NCI-H345 treated with DMSO at 0.1 percent for 48 hours (cell line): ENCODE results near the gene ZNF705A.
"Not testable (repeated sequence)": the region's sequence is repeated elsewhere in the genome, so short reads cannot be mapped to it uniquely, and the experiment has no call there.

Experiments
- DNase-seq: peaks from one replicate; lab custom pipeline; 2025; ENCODE audit not compliant: unreplicated experiment; lab: John Stamatoyannopoulos, UW

The ZNF705A gene

GRCh38 chr12:8156845-8157244 is at the start of gene ZNF705A:
ZNF705A (plus strand) TSS chr12:8157015; CDS start chr12:8172626, 15,611 bp downstream.
- DNase-seq = no peak

GRCh38 chr12:8108808-8109398 is 47.9 kb upstream of the ZNF705A start:
- DNase-seq = peak; percentile 57

GRCh38 chr12:8113117-8113516 is 43.7 kb upstream of the ZNF705A start:
- DNase-seq = not testable (repeated sequence)

DNA sequence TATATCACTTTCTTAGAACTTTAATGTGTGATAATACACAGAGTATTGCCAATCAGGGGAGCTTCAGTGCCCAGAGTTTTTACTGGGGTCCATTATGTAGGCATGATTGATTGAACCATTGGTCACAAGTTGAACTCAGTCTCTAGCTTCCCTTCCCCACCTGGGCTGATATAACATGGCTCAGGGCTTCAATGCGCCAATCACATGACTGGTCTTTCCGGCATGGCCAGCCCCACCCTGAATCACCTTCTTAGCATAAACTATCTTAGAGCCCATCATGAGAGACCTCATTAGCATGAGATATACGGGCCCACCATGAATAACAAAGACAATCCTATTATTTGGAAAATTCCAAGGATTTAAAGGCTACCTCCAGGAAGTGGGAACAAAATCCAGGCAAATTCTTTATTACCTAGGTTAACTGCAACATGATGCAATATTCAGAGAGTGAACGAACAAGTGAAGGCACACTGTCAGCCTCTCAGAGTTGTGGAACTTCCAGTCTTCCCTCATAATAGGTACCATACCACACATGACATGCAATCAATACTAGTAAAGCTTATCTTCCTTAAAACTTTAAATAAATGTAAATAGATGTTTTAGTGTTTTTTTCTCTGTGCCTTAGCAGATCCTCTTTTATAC is 36.6 kb upstream of the ZNF705A start:
- no peak for DNase-seq

DNA sequence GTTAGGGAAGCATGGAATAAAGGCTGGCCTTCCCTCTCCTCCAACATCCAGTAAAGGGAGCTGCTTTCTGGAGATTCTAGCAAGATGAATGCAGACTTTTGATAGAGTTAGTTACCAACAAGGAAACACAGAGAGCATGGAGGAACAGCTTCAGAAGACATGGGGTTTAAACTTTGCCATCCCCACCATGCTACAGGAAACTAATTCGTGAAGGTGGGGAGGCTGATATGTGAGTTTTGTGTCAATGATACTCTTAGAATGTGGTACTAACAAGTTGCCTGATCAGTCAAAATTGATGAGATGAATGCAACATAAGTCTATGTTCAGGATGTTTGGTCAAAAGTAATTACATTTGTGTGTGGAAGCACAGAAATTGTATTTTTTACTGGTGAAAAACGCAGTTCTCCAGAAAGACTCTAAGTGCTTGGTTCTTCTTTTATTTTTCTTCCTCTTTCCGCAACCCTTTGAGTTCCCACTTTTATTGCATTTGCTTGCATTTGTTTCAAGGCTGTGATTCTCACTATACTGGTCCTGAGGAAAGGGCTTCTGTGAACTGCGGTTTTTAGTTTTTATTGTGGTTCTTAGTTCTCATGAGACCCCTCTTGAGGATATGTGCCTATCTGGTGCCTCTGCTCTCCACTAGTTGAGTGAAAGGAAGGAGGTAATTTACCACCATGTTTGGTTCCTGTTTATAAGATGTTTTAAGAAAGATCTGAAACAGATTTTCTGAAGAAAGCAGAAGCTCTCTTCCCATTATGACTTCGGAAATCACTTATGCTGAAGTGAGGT is 33.5 kb upstream of the ZNF705A start, which contains the start of gene CLEC4A:
Gene CLEC4A (plus strand): TSS at position 494 of the 789 bp plus-strand sequence. CDS start 262 bp downstream, at position 756.
- DNase-seq = no peak

- no peak for DNase-seq
Measured at GRCh38 chr12:8127138-8127537, 29.7 kb upstream of the ZNF705A start.

DNA sequence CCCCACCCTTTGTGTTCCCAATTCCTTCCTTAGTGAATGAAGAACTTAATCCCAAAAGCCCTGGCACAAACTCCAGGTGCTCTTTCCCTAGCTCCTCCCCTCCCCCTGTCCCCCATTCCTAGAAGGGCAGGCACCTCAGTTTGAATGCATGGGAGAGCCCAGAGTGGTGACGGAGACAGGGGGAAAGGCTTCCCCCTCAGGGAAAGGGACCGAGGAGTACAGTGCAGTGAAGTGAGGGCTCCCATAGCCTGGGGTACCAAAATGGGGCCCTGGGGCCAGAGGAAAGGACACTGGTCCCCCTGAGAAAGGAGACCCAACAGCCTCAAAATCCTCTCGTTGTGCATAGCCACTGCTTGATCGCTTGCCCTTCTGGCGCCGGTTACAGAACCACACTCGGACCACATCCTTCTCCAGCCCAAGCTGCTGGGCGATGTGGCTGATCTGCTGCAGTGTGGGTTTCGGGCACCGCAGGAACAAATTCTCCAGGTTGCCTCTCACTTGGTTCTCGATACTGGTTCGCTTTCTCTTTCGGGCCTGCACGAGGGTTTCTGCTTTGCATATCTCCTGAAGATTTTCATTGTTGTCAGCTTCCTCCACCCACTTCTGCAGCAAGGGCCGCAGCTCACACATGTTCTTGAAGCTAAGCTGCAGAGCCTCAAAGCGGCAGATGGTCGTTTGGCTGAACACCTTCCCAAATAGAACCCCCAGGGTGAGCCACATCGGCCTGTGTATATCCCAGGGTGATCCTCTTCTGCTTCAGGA is 23.0 kb upstream of the ZNF705A start:
- not testable (repeated sequence) for DNase-seq

DNA sequence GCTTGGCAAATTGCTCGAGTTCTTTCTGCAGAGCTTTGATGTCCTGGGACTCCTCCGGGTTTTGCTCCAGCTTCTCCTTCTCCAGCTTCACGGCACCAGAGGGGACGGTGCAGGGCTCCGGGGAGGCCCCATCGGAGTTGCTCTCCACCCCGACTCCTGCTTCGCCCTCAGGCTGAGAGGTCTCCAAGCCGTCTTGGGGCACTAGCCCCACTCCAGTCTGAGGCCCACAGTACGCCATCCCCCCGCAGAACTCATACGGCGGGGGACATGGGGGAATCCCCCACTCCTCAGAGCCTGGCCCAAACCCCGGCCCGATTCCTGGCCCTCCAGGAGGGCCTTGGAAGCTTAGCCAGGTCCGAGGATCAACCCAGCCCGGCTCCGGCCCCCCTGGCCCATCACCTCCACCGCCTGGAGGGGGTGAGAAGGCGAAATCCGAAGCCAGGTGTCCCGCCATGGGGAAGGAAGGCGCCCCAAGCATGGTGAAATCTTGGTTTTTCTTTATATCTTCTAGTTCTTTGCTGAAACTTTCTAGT is 22.4 kb upstream of the ZNF705A start:
- DNase-seq = not testable (repeated sequence)

- DNase-seq = not testable (repeated sequence)
Measured at GRCh38 chr12:8141647-8142046, 15.2 kb upstream of the ZNF705A start.

- DNase-seq = no peak
Measured at GRCh38 chr12:8143261-8143660, 13.6 kb upstream of the ZNF705A start.

DNA sequence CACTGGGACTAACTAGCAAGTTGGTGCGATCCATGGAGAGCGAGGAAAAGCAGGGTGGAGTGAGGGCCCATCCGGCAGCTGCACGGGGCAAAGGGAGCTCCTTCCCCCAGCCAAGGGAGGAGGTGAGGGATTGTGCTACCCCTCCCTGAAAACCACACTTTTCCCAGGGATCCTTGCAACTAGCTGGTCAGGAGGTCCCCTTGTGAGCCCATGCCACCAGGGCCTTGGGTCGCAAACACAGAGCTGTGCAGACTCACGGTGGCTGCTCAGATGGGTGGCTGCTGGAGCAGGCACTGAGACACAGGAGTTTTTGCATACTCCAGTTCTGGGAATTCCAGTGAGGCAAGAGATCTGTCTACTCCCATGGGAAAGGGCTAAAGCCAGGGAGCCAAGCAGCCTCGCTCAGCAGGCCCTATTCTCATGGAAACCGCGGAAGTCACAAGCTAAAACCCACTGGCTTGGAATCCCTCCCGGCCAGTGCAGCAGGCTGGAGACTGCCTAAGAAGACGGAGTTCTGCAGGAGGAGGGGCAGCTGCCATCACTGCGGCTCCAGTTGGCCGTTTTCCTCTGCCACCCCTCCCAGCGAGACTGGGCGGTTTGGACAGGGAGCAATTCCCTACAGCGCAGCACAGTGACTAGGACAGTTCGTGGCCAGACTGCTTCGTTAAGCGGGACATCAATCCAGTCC is 10.9 kb upstream of the ZNF705A start:
- DNase-seq = no peak

DNA sequence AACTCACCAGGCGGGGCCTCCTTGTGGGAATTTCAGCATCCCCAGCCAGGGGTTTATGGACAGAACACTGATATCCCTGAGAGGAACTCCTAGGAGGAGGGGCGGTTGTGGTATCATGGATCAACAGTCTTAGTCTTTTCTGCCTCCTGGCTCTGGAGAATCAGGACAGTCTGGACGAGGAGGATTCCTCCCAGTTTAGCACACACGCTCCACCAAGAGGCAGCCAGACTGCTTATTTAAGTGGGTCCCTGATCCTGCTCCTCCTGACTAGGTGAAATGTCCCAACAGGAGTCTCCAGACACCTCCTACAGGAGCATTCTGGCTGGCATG is 10.4 kb upstream of the ZNF705A start:
- no peak for DNase-seq

DNA sequence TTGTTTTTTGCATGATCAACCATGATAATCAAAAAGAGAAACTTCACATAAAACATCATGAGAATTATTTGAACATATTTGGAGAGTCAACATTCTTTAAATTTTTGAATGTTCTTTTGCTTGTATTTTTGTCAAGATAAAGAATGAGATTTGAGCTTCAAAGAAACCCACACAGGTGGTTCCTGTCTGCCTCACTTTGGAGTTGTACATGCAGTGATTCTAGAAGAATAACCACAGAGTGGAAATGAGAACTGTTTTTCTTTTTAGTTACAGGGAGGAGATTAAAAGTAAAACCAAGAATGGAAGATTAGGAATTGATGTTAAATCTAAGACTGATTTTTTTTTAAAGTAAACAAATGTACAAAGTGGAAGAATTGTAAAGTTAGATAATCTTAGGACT is 2.3 kb upstream of the ZNF705A start:
- no peak for DNase-seq

- no peak for DNase-seq
Measured at GRCh38 chr12:8156416-8156815, 399 bp upstream of the ZNF705A start.

DNA sequence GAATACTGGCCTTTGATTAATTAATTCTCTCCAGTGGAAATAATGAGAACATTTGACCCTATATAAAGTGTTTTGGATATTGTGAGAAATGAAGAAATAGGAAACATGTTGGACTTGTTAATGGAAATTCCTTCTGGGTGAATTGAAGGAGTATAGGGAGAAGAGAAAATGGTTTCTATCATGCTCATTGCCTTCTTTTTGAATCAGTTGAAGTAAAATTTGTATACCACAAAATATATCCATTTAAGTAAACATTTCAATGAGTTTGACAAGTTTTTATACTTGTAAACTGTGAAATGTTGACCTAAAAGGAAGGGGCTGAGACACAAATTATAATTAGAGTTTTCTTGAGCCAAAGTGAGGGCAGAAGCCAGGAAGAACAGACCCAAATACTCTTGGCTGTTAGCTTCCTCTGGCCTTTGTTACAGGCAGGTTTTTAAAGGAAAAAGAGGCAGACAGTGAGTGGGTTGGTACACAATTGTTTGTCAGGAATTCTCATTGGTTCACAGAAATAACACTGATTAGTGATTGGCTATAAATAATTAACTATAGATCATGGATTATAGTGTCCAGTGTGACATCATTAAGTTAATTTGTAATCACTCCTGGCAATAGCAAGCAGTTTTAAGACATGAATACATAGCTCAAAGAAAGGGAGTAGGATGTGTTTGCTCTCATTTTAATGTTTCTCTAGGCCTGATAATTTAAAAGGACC is 826 bp downstream of the ZNF705A start:
- no peak for DNase-seq

- not testable (repeated sequence) for DNase-seq
Measured at GRCh38 chr12:8172911-8173310, 16.1 kb downstream of the ZNF705A start.

- DNase-seq = peak; percentile 23
Measured at GRCh38 chr12:8179989-8180585, 23.3 kb downstream of the ZNF705A start.

GRCh38 chr12:8181271-8181670 is 24.5 kb downstream of the ZNF705A start:
- DNase-seq = not testable (repeated sequence)

DNA sequence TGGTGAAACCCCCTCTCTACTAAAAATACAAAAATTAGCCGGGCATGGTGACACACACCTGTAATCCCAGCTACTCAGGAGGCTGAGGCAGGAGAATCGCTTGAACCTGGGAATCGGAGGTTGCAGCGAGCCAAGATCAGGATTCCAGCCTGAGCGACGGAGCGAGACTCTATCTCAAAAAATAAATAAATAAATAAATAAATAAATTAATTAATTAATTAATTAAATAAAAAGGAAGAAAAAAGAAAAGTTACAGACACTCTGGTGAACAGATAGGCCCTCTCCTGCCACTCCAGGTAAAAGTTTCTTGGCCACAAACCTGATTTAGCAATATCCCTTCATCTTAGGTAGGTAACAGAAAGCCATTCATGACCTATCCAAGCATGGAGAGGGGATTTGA is 26.1 kb downstream of the ZNF705A start:
- not testable (repeated sequence) for DNase-seq
